ENCODE data around the gene ATG3. TPM values are rescaled to one million over a fixed set of nuclear protein-coding genes. Genes with fewer than 3 reads are reported as not detected.

The ATG3 gene
- total and polyA plus RNA-seq, 2 of the 8 experiments (the other 6 are each of a cell fraction or from before 2014, with no cell fraction given) = 27.3 to 55.3 TPM

GRCh38 chr3:112482675-112483074, 79.1 kb downstream of the ATG3 start (continued):
- TF ChIP-seq, protein P1, sequence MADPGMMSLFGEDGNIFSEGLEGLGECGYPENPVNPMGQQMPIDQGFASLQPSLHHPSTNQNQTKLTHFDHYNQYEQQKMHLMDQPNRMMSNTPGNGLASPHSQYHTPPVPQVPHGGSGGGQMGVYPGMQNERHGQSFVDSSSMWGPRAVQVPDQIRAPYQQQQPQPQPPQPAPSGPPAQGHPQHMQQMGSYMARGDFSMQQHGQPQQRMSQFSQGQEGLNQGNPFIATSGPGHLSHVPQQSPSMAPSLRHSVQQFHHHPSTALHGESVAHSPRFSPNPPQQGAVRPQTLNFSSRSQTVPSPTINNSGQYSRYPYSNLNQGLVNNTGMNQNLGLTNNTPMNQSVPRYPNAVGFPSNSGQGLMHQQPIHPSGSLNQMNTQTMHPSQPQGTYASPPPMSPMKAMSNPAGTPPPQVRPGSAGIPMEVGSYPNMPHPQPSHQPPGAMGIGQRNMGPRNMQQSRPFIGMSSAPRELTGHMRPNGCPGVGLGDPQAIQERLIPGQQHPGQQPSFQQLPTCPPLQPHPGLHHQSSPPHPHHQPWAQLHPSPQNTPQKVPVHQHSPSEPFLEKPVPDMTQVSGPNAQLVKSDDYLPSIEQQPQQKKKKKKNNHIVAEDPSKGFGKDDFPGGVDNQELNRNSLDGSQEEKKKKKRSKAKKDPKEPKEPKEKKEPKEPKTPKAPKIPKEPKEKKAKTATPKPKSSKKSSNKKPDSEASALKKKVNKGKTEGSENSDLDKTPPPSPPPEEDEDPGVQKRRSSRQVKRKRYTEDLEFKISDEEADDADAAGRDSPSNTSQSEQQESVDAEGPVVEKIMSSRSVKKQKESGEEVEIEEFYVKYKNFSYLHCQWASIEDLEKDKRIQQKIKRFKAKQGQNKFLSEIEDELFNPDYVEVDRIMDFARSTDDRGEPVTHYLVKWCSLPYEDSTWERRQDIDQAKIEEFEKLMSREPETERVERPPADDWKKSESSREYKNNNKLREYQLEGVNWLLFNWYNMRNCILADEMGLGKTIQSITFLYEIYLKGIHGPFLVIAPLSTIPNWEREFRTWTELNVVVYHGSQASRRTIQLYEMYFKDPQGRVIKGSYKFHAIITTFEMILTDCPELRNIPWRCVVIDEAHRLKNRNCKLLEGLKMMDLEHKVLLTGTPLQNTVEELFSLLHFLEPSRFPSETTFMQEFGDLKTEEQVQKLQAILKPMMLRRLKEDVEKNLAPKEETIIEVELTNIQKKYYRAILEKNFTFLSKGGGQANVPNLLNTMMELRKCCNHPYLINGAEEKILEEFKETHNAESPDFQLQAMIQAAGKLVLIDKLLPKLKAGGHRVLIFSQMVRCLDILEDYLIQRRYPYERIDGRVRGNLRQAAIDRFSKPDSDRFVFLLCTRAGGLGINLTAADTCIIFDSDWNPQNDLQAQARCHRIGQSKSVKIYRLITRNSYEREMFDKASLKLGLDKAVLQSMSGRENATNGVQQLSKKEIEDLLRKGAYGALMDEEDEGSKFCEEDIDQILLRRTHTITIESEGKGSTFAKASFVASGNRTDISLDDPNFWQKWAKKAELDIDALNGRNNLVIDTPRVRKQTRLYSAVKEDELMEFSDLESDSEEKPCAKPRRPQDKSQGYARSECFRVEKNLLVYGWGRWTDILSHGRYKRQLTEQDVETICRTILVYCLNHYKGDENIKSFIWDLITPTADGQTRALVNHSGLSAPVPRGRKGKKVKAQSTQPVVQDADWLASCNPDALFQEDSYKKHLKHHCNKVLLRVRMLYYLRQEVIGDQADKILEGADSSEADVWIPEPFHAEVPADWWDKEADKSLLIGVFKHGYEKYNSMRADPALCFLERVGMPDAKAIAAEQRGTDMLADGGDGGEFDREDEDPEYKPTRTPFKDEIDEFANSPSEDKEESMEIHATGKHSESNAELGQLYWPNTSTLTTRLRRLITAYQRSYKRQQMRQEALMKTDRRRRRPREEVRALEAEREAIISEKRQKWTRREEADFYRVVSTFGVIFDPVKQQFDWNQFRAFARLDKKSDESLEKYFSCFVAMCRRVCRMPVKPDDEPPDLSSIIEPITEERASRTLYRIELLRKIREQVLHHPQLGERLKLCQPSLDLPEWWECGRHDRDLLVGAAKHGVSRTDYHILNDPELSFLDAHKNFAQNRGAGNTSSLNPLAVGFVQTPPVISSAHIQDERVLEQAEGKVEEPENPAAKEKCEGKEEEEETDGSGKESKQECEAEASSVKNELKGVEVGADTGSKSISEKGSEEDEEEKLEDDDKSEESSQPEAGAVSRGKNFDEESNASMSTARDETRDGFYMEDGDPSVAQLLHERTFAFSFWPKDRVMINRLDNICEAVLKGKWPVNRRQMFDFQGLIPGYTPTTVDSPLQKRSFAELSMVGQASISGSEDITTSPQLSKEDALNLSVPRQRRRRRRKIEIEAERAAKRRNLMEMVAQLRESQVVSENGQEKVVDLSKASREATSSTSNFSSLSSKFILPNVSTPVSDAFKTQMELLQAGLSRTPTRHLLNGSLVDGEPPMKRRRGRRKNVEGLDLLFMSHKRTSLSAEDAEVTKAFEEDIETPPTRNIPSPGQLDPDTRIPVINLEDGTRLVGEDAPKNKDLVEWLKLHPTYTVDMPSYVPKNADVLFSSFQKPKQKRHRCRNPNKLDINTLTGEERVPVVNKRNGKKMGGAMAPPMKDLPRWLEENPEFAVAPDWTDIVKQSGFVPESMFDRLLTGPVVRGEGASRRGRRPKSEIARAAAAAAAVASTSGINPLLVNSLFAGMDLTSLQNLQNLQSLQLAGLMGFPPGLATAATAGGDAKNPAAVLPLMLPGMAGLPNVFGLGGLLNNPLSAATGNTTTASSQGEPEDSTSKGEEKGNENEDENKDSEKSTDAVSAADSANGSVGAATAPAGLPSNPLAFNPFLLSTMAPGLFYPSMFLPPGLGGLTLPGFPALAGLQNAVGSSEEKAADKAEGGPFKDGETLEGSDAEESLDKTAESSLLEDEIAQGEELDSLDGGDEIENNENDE (IDR thresholded peaks at IDR 0.05; ENCODE audit: insufficient replicate concordance, low read length) = no peak
- TF ChIP-seq CHD1 (IDR thresholded peaks at IDR 0.05; ENCODE audit: low read depth, low read length) (no peak), JUND (IDR thresholded peaks at IDR 0.05; ENCODE audit: low read length) (no peak), KDM5A (IDR thresholded peaks at IDR 0.05; ENCODE audit: low read length) (no peak), CBX5 (IDR thresholded peaks at IDR 0.05; ENCODE audit: low read depth, low read length) (no peak), RFX5 (IDR thresholded peaks at IDR 0.05; ENCODE audit: borderline replicate concordance, low read depth, low read length) (no peak), TCF12 (IDR thresholded peaks at IDR 0.05; ENCODE audit: low read depth, low read length) (no peak), SIX5 (IDR thresholded peaks at IDR 0.05; ENCODE audit: low read depth, low read length) (no peak), EGR1 (IDR thresholded peaks at IDR 0.05; ENCODE audit: borderline replicate concordance, low read depth, low read length) (no peak), GTF2F1 (IDR thresholded peaks at IDR 0.05; ENCODE audit: borderline replicate concordance, low read depth, low read length) (no peak), CREB1 (IDR thresholded peaks at IDR 0.05) (no peak)
- TF ChIP-seq, protein P2, sequence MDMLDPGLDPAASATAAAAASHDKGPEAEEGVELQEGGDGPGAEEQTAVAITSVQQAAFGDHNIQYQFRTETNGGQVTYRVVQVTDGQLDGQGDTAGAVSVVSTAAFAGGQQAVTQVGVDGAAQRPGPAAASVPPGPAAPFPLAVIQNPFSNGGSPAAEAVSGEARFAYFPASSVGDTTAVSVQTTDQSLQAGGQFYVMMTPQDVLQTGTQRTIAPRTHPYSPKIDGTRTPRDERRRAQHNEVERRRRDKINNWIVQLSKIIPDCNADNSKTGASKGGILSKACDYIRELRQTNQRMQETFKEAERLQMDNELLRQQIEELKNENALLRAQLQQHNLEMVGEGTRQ (IDR thresholded peaks at IDR 0.05; ENCODE audit: low read length) = no peak
